GM12874 (cell line): Measurements from ENCODE around the gene ST7.
A peak's percentile ranks its signal among the peaks of the same experiment; 100 is the strongest.

Experiments used
- TF ChIP-seq, protein P1 (sequence below): IDR thresholded peaks from 2 replicates; pipeline ENCODE4 v1.5.1; 2011; ENCODE audit warnings: low read depth, mild to moderate bottlenecking, control low read depth, low read length, moderate library complexity; ENCODE audit not compliant: insufficient read depth

ST7 gene

DNA sequence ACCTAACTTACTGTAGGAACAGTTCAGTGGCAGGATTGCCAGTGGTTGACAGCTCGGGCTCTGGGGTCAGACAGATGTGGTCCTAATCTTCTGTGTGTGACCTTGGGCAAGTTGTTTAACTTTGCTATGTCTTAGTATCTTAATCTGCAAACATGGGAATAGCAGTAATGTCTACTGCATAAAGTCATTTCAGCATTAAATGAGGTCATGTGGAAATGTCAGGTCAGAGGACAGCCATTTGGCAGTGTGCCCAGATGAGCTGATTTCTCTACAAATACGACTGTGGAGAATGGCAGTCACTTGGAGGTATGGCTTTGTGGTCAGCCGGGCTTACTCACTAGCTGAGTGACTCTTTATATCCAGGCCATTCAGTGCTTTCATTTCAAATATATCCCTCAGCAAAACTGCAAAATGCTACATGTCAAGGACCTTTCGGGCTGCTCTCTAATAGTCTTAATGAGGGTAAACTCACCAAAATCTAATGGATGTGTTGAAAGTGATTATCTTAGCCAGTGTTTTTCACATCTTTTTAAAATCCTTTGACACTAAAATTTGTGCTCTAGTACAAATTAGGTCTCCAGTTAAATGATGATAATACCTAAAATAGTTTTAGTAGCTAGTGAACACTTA is 171.4 kb downstream of the ST7 start:
- TF ChIP-seq, protein P1, sequence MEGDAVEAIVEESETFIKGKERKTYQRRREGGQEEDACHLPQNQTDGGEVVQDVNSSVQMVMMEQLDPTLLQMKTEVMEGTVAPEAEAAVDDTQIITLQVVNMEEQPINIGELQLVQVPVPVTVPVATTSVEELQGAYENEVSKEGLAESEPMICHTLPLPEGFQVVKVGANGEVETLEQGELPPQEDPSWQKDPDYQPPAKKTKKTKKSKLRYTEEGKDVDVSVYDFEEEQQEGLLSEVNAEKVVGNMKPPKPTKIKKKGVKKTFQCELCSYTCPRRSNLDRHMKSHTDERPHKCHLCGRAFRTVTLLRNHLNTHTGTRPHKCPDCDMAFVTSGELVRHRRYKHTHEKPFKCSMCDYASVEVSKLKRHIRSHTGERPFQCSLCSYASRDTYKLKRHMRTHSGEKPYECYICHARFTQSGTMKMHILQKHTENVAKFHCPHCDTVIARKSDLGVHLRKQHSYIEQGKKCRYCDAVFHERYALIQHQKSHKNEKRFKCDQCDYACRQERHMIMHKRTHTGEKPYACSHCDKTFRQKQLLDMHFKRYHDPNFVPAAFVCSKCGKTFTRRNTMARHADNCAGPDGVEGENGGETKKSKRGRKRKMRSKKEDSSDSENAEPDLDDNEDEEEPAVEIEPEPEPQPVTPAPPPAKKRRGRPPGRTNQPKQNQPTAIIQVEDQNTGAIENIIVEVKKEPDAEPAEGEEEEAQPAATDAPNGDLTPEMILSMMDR, result no peak

DNA sequence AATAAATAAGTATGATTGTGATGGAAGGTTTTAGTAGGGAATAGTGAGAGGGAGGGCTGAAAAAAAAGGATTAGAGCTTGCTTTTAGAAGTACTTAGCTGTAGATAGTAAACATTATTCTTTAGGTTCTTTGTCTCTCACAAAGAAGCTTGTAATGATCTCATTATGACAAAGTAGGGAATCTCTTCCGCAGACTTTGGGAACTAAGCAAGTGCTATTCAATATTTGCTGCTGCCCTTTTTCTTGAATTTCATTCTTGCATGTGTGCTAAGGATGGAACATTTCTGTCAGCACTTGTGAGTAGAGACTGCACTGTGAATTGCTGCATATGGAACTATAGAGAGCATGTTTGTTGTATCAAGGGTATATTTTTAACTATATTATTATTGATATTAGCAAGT is 173.4 kb downstream of the ST7 start:
- TF ChIP-seq, protein P1, result no peak

DNA sequence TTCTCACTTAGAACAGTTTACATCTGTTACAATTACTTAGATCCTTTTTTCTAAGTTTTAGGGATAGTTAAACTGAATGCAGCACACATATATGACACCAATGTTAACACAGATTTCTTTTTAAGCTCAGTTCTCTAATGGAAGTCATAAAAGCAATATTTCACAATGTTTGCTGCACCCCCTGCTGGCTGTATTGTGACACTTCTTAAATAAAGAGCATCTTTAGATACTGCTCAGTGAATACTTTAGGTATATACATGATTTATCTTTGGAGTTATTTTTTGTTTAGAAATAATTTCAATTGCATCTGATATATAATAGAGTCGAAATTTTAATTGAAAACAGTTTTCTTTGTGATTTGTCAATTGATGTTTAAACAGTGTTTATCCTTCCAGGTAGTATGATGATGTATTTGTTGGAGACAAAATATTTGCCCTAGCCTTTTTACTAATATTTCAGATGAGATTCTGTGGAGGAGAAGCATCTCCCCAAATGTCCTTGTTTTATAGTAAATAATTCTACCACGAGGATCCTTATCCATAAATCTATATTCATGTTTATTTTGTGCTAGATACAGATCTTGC is 174.4 kb downstream of the ST7 start:
- TF ChIP-seq, protein P1, result peak; percentile 43; the same call in 1 of the 2 replicates

DNA sequence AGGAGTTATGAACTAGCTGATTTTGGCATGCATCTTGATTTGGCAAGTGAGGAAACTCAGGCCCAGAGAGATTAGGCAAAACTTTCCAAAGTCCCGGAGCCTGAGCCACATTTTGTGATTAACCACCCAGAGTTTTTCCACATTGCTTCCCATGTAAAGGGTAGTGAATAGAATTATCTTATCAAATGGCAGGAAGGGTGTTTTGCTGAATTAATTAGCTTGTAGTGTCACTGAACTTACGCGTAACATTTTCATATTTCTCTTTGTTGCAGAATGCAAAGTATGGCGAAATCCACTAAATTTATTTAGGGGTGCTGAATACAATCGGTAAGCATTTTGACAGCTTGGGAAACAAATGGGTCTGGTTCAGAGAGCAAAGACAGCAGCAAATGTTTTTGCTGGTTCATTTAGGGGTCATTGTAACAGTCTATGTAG is 176.2 kb downstream of the ST7 start:
- TF ChIP-seq, protein P1, result no peak

DNA sequence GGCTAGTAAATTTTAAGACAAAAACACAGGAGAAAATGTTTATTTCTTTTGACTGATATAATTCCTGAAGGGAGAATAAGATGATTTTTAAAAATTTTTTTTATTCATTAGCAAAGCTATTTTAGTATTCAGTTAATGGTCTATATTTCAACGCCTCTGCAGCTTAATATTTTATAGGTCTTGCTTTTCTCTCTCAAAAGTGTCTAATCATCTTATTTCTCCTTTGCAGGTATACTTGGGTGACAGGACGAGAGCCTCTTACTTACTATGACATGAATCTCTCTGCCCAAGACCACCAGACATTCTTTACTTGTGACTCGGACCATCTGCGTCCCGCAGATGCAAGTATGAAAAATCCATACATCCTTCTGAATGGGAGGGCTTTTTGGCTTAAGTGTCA is 177.0 kb downstream of the ST7 start:
- TF ChIP-seq, protein P1, result no peak

DNA sequence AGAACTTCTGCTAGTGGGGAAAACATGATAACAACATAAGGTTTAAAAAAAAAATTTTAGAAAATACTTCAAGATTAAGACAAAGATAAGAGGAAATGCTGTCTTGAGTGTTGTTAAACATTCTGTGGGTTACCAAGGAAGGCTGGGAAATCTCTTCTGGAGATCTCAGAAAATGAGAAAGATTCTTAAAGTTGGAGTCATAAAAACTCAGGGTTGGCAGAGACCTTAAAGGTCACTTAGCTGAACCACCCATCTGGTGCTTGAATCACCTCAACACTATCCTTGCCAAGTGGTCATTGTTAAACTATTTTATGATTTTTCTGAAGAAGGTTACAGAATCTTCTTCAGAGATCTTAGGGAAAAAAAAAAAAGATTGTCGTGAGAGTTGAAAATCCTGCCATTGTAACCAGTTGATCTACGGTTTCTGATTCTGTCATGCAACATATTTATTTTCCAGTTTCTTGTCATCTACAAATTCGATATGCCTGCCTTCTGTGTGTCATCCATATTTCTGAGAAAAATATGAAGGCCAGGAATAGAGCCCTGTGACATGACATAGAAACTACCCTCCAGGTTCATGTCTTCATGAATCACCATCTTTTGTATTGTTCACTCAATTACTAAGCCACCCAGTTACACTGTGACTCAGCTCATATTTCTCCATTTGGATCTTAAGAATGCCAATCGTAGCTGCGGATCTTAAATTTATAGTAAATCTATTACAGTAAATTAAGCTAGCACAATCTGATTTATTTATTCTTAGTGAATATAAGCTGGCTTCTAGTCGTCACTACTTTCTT is 179.2 kb downstream of the ST7 start:
- TF ChIP-seq, protein P1, result no peak

DNA sequence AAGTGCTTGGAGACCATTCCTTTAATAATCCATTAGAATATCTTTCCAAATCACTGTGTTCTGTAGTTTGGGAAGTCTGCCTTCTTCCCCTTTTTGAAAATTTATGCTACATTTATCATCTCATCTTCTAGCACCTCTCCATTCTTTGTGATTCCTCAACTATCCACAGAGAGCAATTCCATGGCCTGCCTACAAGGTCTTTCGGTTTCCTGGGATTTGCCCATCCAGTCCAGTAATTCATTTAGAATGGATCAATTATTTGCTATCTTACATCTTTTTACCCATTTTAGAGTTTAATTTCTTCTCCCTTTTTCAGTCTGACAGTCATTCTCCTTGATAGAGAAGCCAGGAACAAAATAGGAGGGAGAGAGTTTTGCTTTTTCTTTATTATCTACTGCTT is 179.8 kb downstream of the ST7 start:
- TF ChIP-seq, protein P1, result no peak
